Measurements from ENCODE around the gene NDUFAF3.
A peak's percentile ranks its signal among the peaks of the same experiment; 100 is the strongest.

The NDUFAF3 gene

GRCh38 chr3:49019941-49020329, 2.0 kb upstream of the NDUFAF3 start:
- DNase-seq = no peak

- no peak for DNase-seq
Observed at GRCh38 chr3:49020330-49021212, 1.4 kb upstream of the NDUFAF3 start.

GRCh38 chr3:49021213-49021812, 608 bp upstream of the NDUFAF3 start:
- peak; percentile 99 for DNase-seq

- no peak for DNase-seq
Observed at GRCh38 chr3:49022688-49023171, 809 bp downstream of the NDUFAF3 start.

GRCh38 chr3:49023775-49024174, 1.9 kb downstream of the NDUFAF3 start:
- no peak for DNase-seq

- no peak for DNase-seq
Observed at GRCh38 chr3:49024449-49024848, 2.5 kb downstream of the NDUFAF3 start.

GRCh38 chr3:49025005-49025792, 3.3 kb downstream of the NDUFAF3 start:
- no peak for DNase-seq

GRCh38 chr3:49025793-49026520, 4.0 kb downstream of the NDUFAF3 start:
- no peak for DNase-seq

GRCh38 chr3:49026536-49026935, 4.6 kb downstream of the NDUFAF3 start:
- DNase-seq = no peak

- DNase-seq = no peak
Observed at GRCh38 chr3:49027634-49028033, 5.7 kb downstream of the NDUFAF3 start.

GRCh38 chr3:49028298-49028672, 6.4 kb downstream of the NDUFAF3 start:
- DNase-seq = no peak

GRCh38 chr3:49028673-49029562, 7.0 kb downstream of the NDUFAF3 start, which contains the start of gene IMPDH2:
IMPDH2 (minus strand) TSS chr3:49029398; CDS start chr3:49029350, 48 bp downstream.
- peak; percentile 92 to 93 for DNase-seq

- no peak for DNase-seq
Observed at GRCh38 chr3:49029563-49029884, 7.6 kb downstream of the NDUFAF3 start.

GRCh38 chr3:49030321-49030720, 8.4 kb downstream of the NDUFAF3 start:
- no peak for DNase-seq

- DNase-seq = no peak
Observed at GRCh38 chr3:49032646-49033304, 10.9 kb downstream of the NDUFAF3 start.

GRCh38 chr3:49034650-49035049, 12.7 kb downstream of the NDUFAF3 start:
- DNase-seq = no peak

- no peak for DNase-seq
Observed at GRCh38 chr3:49035281-49035680, 13.4 kb downstream of the NDUFAF3 start.

GRCh38 chr3:49053543-49053942, 31.6 kb downstream of the NDUFAF3 start:
- no peak for DNase-seq

GRCh38 chr3:49054344-49054862, 32.5 kb downstream of the NDUFAF3 start:
- no peak for DNase-seq

- no peak for DNase-seq
Observed at GRCh38 chr3:49057268-49057667, 35.3 kb downstream of the NDUFAF3 start.

- DNase-seq = no peak
Observed at GRCh38 chr3:49058011-49058410, 36.1 kb downstream of the NDUFAF3 start.

All from activated CD4-positive, alpha-beta T cell treated with anti-CD3 and anti-CD28 coated beads for 4 hours (primary cell).